Vagina (tissue), 2 donors: ENCODE results near the gene PITPNM1.

Experiments used
- CTCF ChIP-seq, 3 experiments: fragments of 450-650 bp in 2 of 3; fragments of 200-600 bp in 1 of 3; sonication (generic) in 1 of 3; IDR thresholded peaks; one replicate each; pipeline ENCODE4 v1.5.1; 2017 to 2019; ENCODE audit warnings: antibody characterized with exemption in 3 of 3, mild to moderate bottlenecking in 2 of 3, moderate library complexity in 2 of 3
- POLR2AphosphoS5 ChIP-seq, 2 donors: sonication (generic); formaldehyde crosslinking; IDR thresholded peaks; one replicate each; pipeline ENCODE4 v1.9.0; 2017; ENCODE audit warnings: antibody characterized with exemption in 2 of 2, mild to moderate bottlenecking in 2 of 2, low read depth in 1 of 2; ENCODE audit not compliant: insufficient read depth in 1 of 2

- TF ChIP-seq POLR2AphosphoS5 (IDR thresholded peaks at IDR 0.05; ENCODE audit: insufficient read depth in 1 of 2, low read depth in 1 of 2) = no peak
- TF ChIP-seq CTCF (IDR thresholded peaks at IDR 0.05) = no peak
Measured at GRCh38 chr11:67497656-67498291, 7.4 kb downstream of the PITPNM1 start.
